Measurements from ENCODE around the gene ZNF367.

GRCh38 chr9:96386157-96386556 lies 32.0 kb downstream of the ZNF367 start:
- TF ChIP-seq CTCF (IDR thresholded peaks at IDR 0.05; ENCODE audit: poor library complexity) (no peak), EZH2 (IDR thresholded peaks at IDR 0.05; ENCODE audit: borderline replicate concordance) (no peak), EZH2phosphoT487 (IDR thresholded peaks at IDR 0.05; ENCODE audit: low read depth, severe bottlenecking, unreplicated experiment) (no peak)

Measured in hepatocyte (in vitro differentiated cells).